OCI-LY3 (cell line): ENCODE data around the gene PCYT2.
"Not testable (repeated sequence)": the region's sequence is repeated elsewhere in the genome, so short reads cannot be mapped to it uniquely, and the experiment has no call there.

Experiments used
- H2AFZ ChIP-seq: fragments of 200-600, 300-600 bp; shearing (Covaris generic); 2 replicates; pipeline ENCODE4 v1.6.0; 2014; ENCODE audit warnings: antibody characterized with exemption, low read depth, low read length
- H3K27ac ChIP-seq: fragments of 200-600, 300-600 bp; sonication (generic); 2 replicates; pipeline ENCODE4 v1.5.1; 2014; ENCODE audit warnings: mild to moderate bottlenecking, low read length, moderate library complexity, mixed read lengths
- H3K27me3 ChIP-seq: fragments of 200-600, 300-600 bp; sonication (generic); 2 replicates; pipeline ENCODE4 v1.6.1; 2014; ENCODE audit warnings: low read depth, low read length, mixed read lengths
- H3K36me3 ChIP-seq: fragments of 200-600, 300-600 bp; sonication (generic); replicated peaks from 2 replicates; pipeline ENCODE3; 2014; ENCODE audit warnings: low read depth, low read length, mixed read lengths
- H3K4me1 ChIP-seq: fragments of 300-600, 200-600 bp; sonication (generic); 2 replicates; pipeline ENCODE4 v1.6.1; 2014; ENCODE audit warnings: low read length, mixed read lengths
- H3K4me2 ChIP-seq: fragments of 200-600, 300-600 bp; sonication (generic); 2 replicates; pipeline ENCODE4 v1.6.1; 2014; ENCODE audit warnings: low read length, mixed read lengths
- H3K4me3 ChIP-seq: fragments of 300-600, 200-600 bp; sonication (generic); 2 replicates; pipeline ENCODE4 v1.5.1; 2014; ENCODE audit warnings: antibody characterized with exemption, mild to moderate bottlenecking, low read length, moderate library complexity
- H3K79me2 ChIP-seq: fragments of 300-600, 200-600 bp; shearing (Covaris generic); 2 replicates; pipeline ENCODE4 v1.6.1; 2014; ENCODE audit warnings: mild to moderate bottlenecking, low read length, mixed read lengths
- H3K9ac ChIP-seq: fragments of 300-600, 200-600 bp; shearing (Covaris generic); 2 replicates; pipeline ENCODE4 v1.6.0; 2014; ENCODE audit warnings: mild to moderate bottlenecking, low read length, moderate library complexity
- H3K9me3 ChIP-seq: fragments of 200-600, 300-600 bp; shearing (Covaris generic); 2 replicates; pipeline ENCODE4 v1.6.1; 2014; ENCODE audit warnings: low read length, mixed read lengths; ENCODE audit not compliant: insufficient read depth
- H4K20me1 ChIP-seq: fragments of 200-600, 300-600 bp; sonication (generic); 2 replicates; pipeline ENCODE4 v1.6.1; 2016; ENCODE audit warnings: low read length, mixed read lengths; ENCODE audit not compliant: insufficient read depth
- EZH2phosphoT487 ChIP-seq: fragments of 200-600 bp; shearing (Covaris generic); IDR thresholded peaks from 2 replicates; pipeline ENCODE4 v1.6.1; 2018; ENCODE audit warnings: antibody characterized with exemption, mixed run types, low read depth
- TF ChIP-seq, protein P1 (sequence below): fragments of 200-600, 300-600 bp; sonication (generic); IDR thresholded peaks from 2 replicates; pipeline ENCODE4 v1.5.1; 2014; ENCODE audit warnings: antibody characterized with exemption, low read length, low read depth

Gene PCYT2

DNA sequence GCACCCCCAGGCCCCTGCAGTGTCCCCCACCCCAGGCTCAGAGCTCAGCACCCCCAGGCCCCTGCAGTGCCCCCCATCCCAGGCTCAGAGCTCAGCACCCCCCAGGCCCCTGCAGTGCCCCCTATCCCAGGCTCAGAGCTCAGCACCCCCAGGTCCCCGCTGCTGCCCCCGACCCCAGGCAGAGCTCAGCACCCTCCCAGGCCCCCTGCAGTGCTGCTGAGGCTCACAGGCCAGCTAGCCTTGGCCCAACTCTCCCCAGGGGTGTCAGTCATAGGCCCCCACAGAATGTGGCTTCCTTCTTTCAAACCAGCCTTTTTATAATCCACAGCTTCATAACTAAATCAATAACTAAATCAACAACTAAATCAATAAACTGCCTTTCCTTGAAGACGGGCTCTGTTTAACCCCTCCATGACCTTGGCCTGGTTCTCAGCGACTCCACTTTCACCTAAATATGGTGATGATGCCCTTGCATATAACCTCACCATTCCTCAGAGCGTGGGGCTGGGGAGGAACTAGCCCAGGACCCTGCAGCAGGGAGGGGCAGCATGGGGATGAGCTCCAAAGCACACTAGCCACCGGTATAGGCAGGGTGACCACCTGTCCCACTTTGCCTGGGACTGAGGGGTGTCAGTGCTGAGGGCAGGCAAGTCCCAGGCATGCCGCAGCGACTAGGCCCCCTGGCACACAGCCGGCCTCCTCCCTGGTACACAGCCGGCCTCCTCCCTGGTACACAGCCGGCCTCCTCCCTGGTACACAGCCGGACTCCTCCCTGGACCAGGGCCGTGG, 44.8 kb upstream of the PCYT2 start:
- H3K9ac ChIP-seq, result no peak overlapping the region
- H3K4me1 ChIP-seq, result no peaks in the 10 kb centered on the region
- no peak overlapping the region for H3K27ac ChIP-seq
- H3K4me2 ChIP-seq, result no peak overlapping the region
- no peak for TF ChIP-seq EZH2phosphoT487
- TF ChIP-seq, protein P1, sequence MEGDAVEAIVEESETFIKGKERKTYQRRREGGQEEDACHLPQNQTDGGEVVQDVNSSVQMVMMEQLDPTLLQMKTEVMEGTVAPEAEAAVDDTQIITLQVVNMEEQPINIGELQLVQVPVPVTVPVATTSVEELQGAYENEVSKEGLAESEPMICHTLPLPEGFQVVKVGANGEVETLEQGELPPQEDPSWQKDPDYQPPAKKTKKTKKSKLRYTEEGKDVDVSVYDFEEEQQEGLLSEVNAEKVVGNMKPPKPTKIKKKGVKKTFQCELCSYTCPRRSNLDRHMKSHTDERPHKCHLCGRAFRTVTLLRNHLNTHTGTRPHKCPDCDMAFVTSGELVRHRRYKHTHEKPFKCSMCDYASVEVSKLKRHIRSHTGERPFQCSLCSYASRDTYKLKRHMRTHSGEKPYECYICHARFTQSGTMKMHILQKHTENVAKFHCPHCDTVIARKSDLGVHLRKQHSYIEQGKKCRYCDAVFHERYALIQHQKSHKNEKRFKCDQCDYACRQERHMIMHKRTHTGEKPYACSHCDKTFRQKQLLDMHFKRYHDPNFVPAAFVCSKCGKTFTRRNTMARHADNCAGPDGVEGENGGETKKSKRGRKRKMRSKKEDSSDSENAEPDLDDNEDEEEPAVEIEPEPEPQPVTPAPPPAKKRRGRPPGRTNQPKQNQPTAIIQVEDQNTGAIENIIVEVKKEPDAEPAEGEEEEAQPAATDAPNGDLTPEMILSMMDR, result no peak
- H3K36me3 ChIP-seq, result no peaks in the 10 kb centered on the region
- H3K4me3 ChIP-seq, result no peak overlapping the region
- no peaks in the 10 kb centered on the region for H3K79me2 ChIP-seq
- no peak overlapping the region for H2AFZ ChIP-seq
- no peaks in the 10 kb centered on the region for H4K20me1 ChIP-seq
- no peaks in the 10 kb centered on the region for H3K27me3 ChIP-seq
- no peaks in the 10 kb centered on the region for H3K9me3 ChIP-seq

DNA sequence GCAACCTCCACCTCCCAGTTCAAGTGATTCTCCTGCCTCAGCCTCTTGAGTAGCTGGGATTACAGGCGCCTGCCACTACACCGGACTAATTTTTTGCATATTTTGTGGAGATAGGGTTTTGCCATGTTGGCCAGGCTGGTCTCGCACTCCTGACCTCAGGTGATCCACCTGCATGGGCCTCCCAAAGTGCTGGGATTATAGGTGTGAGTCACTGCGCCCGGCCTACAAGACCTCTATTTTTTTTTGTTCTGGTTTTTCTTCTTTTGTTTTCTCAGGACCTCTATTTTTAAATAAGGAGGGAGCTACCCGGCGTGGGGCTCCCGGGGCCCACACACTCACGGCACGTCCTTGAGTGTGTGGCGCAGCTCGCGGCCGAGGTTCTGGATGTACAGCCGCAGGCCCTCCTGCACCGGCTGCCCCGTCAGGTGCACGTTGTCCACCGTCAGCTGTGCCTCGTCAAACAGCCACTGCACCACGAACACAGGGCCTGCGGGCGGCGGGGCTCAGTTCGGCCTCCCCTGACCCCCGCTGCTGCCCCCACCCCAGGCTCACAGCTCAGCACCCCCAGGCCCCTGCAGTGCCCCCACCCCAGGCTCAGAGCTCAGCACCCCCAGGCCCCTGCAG, 44.0 kb upstream of the PCYT2 start:
- Histone ChIP-seq H3K4me1 (no peaks in the 10 kb centered on the region), H3K36me3 (no peaks in the 10 kb centered on the region), H2AFZ (no peak overlapping the region), H3K27ac (no peak overlapping the region), H3K9me3 (no peaks in the 10 kb centered on the region), H4K20me1 (no peaks in the 10 kb centered on the region), H3K79me2 (no peaks in the 10 kb centered on the region), H3K9ac (no peak overlapping the region), H3K27me3 (no peaks in the 10 kb centered on the region), H3K4me3 (no peak overlapping the region), H3K4me2 (no peak overlapping the region)
- no peak for TF ChIP-seq EZH2phosphoT487
- TF ChIP-seq, protein P1, result no peak

DNA sequence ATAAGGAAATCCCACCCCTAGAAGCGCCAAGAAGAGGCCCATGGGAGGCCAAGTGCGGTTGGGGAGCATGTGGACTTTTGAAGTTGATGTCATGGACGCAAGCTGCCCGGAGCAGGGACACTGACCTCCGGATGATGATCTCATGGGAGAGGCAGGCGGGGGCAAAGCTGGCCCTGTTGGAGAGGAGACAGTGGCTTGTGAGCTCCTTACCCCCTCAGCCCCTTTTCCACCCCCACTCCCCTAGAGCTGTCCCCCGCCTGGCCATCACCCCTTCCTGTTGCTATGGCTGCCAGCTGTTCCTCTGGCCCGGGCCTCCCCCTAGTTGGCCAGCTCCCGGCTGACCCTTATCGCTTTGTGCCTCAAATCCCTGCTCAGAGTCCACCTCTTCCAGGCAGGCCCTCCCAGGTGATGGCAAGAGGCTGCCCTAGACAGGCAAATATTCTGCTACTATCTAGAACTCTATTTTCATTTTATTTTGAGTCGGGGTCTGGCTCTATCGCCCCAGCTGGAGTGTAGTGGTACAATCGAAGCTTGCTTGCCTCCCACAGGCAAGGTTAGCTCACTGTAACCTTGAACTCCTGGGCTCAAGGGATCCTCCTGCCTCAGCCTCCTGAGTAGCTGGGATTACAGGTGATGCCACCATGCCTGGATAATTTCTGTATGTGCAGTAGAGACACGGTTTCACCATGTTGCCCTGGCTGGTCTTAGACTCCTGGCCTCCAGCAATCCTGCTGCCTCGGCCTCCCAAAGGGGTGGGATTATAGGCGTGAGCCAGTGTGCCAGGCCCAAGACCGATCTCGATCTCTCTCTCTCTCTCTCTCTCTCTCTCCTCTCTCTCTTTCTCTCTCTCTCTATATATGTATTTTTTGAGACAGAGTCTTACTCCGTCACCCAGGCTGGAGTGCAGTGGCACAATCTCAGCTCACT, 43.2 kb upstream of the PCYT2 start:
- Histone ChIP-seq H3K4me1 (no peaks in the 10 kb centered on the region), H4K20me1 (no peaks in the 10 kb centered on the region), H3K9me3 (no peaks in the 10 kb centered on the region), H3K9ac (no peak overlapping the region), H3K27ac (no peak overlapping the region), H2AFZ (no peak overlapping the region), H3K4me2 (no peak overlapping the region), H3K36me3 (no peaks in the 10 kb centered on the region), H3K79me2 (no peaks in the 10 kb centered on the region), H3K4me3 (no peak overlapping the region), H3K27me3 (no peaks in the 10 kb centered on the region)
- TF ChIP-seq, protein P1, result no peak
- no peak for TF ChIP-seq EZH2phosphoT487

DNA sequence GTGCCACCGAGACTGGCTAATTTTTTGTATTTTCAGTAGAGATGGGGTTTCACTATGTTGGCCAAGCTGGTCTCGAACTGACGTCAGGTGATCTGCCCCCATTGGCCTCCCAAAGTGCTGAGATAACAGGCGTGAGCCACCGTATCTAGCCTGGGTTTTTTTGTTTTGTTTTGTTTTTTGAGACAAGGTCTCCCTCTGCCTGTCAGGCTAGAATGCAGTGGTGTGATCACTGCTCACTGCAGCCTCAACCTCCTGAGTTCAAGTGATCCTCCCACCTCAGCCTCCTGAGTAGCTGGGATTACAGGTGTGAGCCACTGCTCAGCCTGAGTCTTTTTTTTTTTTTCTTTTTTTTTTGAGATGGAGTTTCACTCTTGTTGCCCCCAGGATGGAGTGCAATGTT, 42.2 kb upstream of the PCYT2 start:
- H3K36me3 ChIP-seq, H3K27ac ChIP-seq, H3K4me2 ChIP-seq, H3K27me3 ChIP-seq, H3K4me3 ChIP-seq, H3K9me3 ChIP-seq, H3K79me2 ChIP-seq, H3K4me1 ChIP-seq, H2AFZ ChIP-seq, H3K9ac ChIP-seq, H4K20me1 ChIP-seq: not testable (repeated sequence)
